ENCODE data around the gene TRAM2.

- TF ChIP-seq POLR2A (IDR thresholded peaks at IDR 0.05), result no peak
- TF ChIP-seq CTCF (IDR thresholded peaks at IDR 0.05), result no peak
These were observed 23.1 kb downstream of the TRAM2 start for GRCh38 chr6:52553719-52554118.

Measured in adrenal gland (tissue), 5 donors.